H1 (cell line): ENCODE measurements around the gene NDNF. TPM values are rescaled to one million over a fixed set of nuclear protein-coding genes. Genes with fewer than 3 reads are reported as not detected.

Experiments used
- NANOG ChIP-seq: IDR thresholded peaks from 2 replicates; pipeline ENCODE4 v1.6.1; 2011; ENCODE audit warnings: low read length, low read depth, mild to moderate bottlenecking, inconsistent platforms; ENCODE audit not compliant: insufficient read depth, poor library complexity, severe bottlenecking
- polyA plus RNA-seq, 7 experiments: library from polyadenylated mRNA; depleted of rRNA in 3 of 7; stranded (reverse) in 5 of 7; unstranded in 2 of 7; fragments of >200 nt in 5 of 7; fragments of 200-250 nt in 2 of 7; gene quantifications; 1 replicate in 5 of 7; 2 replicates in 1 of 7; 4 replicates in 1 of 7; pipeline versions ENCODE4 v1.2.1 to v1.2.3, GENCODE V29; 2011 to 2013; ENCODE audit warnings: missing spikeins in 2 of 7, mixed read lengths in 2 of 7
- total RNA-seq: library from RNA; stranded (reverse); fragmentation: NEBNext Ultra II Directional; extraction: Animal tissue kit (Norgen Biotek cat#: 25700); gene quantifications from 2 replicates; pipeline ENCODE4 v1.2.1, GENCODE V29; 2021

Gene NDNF
- total and polyA plus RNA-seq, 2 of the 8 experiments (the other 6 are each of a cell fraction or from before 2014, with no cell fraction given), result 0.70 to 1.6 TPM

- TF ChIP-seq NANOG, result no peak
These were observed 4.1 kb upstream of the NDNF start (continued) for GRCh38 chr4:121076416-121076815.
